ENCODE results near the gene CANT1. TPM values are rescaled to one million over a fixed set of nuclear protein-coding genes. Genes with fewer than 3 reads are reported as not detected.
"Not testable (repeated sequence)": the region's sequence is repeated elsewhere in the genome, so short reads cannot be mapped to it uniquely, and the experiment has no call there.

CANT1 gene
- total RNA-seq, 1 experiment from 2014 or later: 34.1 TPM

GRCh38 chr17:79033046-79033616 is 23.6 kb upstream of the CANT1 start:
- TF ChIP-seq ZNF512 (CRISPR knock-in tag; IDR thresholded peaks at IDR 0.05; ENCODE audit: borderline replicate concordance): no peak
- TF ChIP-seq JAZF1 (CRISPR knock-in tag; IDR thresholded peaks at IDR 0.05): no peak
- TF ChIP-seq GABPB1 (CRISPR knock-in tag; IDR thresholded peaks at IDR 0.05): no peak
- no peak for TF ChIP-seq CREM (CRISPR knock-in tag; IDR thresholded peaks at IDR 0.05)
- no peak for TF ChIP-seq ZNF317 (CRISPR knock-in tag; IDR thresholded peaks at IDR 0.05; ENCODE audit: borderline replicate concordance, low read depth)
- no peak for TF ChIP-seq ZSCAN18 (CRISPR knock-in tag; IDR thresholded peaks at IDR 0.05)
- H3K27ac Mint-ChIP-seq: no peak overlapping the region
- H3K4me3 Mint-ChIP-seq: no peak overlapping the region
- POLR2A ChIA-PET: no interaction called here
- CTCF ChIA-PET: interaction anchor here (0.9 to 3.8 kb wide), 5 partner anchors 8 to 167 kb away, joined by 3 to 31 read pairs (median 5); partner anchors contain the start of gene CANT1
- H3K36me3 Mint-ChIP-seq: no peaks in the 10 kb centered on the region
- H3K9me3 Mint-ChIP-seq: no peaks in the 10 kb centered on the region
- no peak for ATAC-seq
- H3K4me1 Mint-ChIP-seq: peaks cover 6% of the 10 kb centered on the region; the same call in 1 of the 2 replicates
- DNase-seq (ENCODE audit: low spot score): no peak
- peaks cover 23% of the 10 kb centered on the region for H3K27me3 Mint-ChIP-seq (ENCODE audit: low read depth)

- TF ChIP-seq CBFB (CRISPR knock-in tag; IDR thresholded peaks at IDR 0.05; ENCODE audit: low read depth) (no peak), MYBL2 (CRISPR knock-in tag; IDR thresholded peaks at IDR 0.05) (no peak), RELA (CRISPR knock-in tag; IDR thresholded peaks at IDR 0.05; ENCODE audit: borderline replicate concordance) (no peak), ELF4 (CRISPR knock-in tag; IDR thresholded peaks at IDR 0.05; ENCODE audit: low read depth) (no peak), ATF3 (CRISPR knock-in tag; conservative IDR thresholded peaks at IDR 0.05) (no peak), IRF1 (CRISPR knock-in tag; IDR thresholded peaks at IDR 0.05) (no peak), SMAD4 (CRISPR knock-in tag; IDR thresholded peaks at IDR 0.05) (no peak)
- H3K36me3 Mint-ChIP-seq: no peaks in the 10 kb centered on the region
- H3K4me3 Mint-ChIP-seq: no peak overlapping the region
- peaks cover 6% of the 10 kb centered on the region; the same call in 1 of the 2 replicates for H3K4me1 Mint-ChIP-seq
- H3K27ac Mint-ChIP-seq: no peak overlapping the region
- no peaks in the 10 kb centered on the region for H3K9me3 Mint-ChIP-seq
- DNase-seq (ENCODE audit: low spot score) (no peak), ATAC-seq (no peak)
- CTCF ChIA-PET: interaction anchor here (0.9 to 3.8 kb wide), 5 partner anchors 9 to 166 kb away, joined by 3 to 31 read pairs (median 5); partner anchors contain the start of gene CANT1
- POLR2A ChIA-PET: no interaction called here
- peaks cover 29% of the 10 kb centered on the region for H3K27me3 Mint-ChIP-seq (ENCODE audit: low read depth)
Measured at GRCh38 chr17:79031996-79032875, 22.7 kb upstream of the CANT1 start.

- H3K36me3 Mint-ChIP-seq; H3K4me3 Mint-ChIP-seq; DNase-seq (ENCODE audit: low spot score); H3K9me3 Mint-ChIP-seq; H3K27ac Mint-ChIP-seq; ATAC-seq; H3K4me1 Mint-ChIP-seq; POLR2A ChIA-PET: not testable (repeated sequence)
- CTCF ChIA-PET: interaction anchor here (0.7 to 5.2 kb wide), 3 partner anchors 12 to 338 kb away, joined by 3 to 51 read pairs (median 20); no protein-coding TSS in a partner anchor
- peaks cover 43% of the 10 kb centered on the region for H3K27me3 Mint-ChIP-seq (ENCODE audit: low read depth)
Measured at GRCh38 chr17:79030636-79031035, 21.1 kb upstream of the CANT1 start.
